Left ventricle myocardium superior (tissue), 1 donor: Measurements from ENCODE around the gene CEP19. TPM values are rescaled to one million over a fixed set of nuclear protein-coding genes. Genes with fewer than 3 reads are reported as not detected.

Source experiments
- ATAC-seq: fragments of 200-7000 bp; cut with Tn5 transposase; one replicate; pipeline ENCODE4 v1.9.1; 2020; ENCODE audit warnings: mild to moderate bottlenecking, moderate library complexity
- DNase-seq: peaks from one replicate; pipeline ENCODE4 v3.0.0-alpha.2; 2020
- intact Hi-C: fragments of 100-400 bp; cut with micrococcal nuclease; formaldehyde crosslinking; loops from one replicate; pipeline ENCODE4 v1.11.0; 2022
- total RNA-seq: library from RNA; stranded (reverse); fragmentation: NEBNext Ultra II Directional; extraction: Animal tissue kit (Norgen Biotek cat#: 25700); gene quantifications from one replicate; pipeline ENCODE4 v1.2.1, GENCODE V29; 2021
- donor health status: DM: no; HTN: yes; CAD: no; lungs with severe emphysema.

CEP19 gene
- total RNA-seq, 1 donor from 2014 or later, result 1.0 TPM

DNA sequence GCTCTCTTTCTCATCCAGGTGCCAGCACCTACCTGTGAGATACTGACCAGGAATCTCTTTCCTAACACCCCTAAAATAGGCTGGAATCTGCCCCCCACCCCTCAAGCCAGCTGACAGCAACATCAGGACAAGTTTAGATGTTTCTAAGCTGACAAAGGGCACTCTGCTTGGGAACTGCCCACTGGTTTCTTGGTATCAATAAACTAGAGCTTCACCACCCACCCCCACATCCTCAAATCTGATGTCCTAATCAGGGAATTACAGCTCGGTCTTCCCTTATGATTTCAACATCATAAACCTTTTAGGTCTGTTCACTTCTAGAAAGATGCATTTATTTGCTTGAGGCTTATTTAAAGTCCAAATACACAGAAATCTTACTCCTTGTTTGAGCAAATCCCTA, 34.7 kb downstream of the CEP19 start:
- intact Hi-C loops, result no loop called here
- DNase-seq, result no peak
- no peak for ATAC-seq

DNA sequence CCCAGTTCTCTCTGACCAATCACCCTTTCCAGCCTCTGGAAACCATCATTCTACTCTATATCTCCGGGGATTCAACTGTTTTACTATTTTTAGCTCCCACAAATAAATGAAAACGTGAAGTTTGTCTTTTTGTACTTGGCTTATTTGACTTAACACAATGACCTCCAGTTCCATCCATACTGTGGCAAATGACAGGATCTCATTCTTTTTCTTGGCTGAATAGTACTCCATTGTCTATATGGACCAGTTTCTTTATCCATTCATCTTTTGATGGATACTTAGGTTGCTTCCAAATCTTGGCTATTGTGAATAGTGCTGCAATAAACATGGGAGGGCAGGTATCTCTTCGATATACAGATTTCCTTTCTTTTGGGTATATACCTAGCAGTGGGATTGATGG, 38.4 kb downstream of the CEP19 start:
- intact Hi-C loops, result no loop called here
- ATAC-seq (no peak), DNase-seq (no peak)

DNA sequence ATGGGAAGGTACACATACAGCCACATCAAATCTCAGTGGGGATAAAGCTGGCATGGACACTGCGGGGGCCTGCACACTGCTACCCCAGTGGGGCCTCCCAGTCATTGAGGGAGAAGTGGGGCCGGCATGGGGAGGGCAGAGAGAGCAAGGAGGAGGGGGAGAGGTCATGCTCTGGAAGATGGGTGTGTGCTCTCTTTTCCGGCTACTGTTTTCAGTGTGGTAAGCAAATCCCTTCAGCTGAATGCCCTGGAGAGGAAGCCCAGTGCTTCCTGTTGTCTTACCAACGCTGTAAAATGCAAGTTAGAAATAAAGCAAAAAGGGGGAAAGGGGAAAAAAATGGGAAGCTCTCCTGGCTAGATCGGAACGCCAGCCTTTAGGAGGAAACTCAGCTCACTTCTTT, 41.7 kb downstream of the CEP19 start:
- peak; percentile 80 for ATAC-seq
- DNase-seq, result no peak
- intact Hi-C loops, result no loop called here

GRCh38 chr3:196667056-196667825, 44.8 kb downstream of the CEP19 start:
- DNase-seq (no peak), ATAC-seq (no peak)
- intact Hi-C loops, result no loop called here

GRCh38 chr3:196666001-196666867, 45.8 kb downstream of the CEP19 start:
- ATAC-seq (no peak), DNase-seq (no peak)
- intact Hi-C loops, result no loop called here

DNA sequence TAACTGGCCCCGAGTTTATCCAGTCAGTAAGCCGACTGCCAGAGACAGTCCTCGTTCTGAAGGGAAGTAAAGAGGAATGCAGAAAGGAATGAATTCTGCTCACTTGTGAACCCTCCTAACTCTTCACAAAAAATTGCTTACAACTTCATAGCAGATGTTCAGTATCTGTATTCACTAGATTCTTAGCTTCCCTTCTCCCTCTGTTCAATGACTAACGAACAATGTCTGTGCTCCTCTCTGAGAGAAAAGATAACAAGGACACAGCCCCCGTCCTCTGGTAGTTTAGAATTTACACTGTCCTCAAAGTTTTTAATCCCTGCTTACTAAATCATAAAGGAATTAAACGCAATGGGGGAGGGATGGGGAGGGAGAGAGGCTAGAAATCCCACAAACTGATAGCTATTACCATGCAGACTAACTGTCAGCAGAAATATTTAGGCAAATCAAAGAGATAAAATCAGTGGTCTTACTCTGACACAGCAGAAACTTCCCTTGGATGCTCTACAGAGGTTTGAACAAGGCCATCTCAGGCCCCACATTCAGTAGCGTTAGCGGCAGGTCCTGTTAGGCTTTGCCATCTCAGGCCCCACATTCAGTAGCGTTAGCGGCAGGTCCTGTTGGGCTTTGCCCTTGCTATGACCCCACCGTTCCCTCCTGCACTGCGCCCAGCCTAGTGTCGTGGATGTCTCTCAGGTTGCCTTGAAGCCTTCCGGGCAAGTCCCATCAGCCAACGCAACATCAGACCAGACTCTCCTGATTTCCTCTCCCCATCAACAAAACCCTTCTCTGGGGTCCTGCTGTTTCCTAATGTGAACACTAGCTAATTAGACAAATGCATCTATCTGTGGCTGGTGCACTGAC, 49.1 kb downstream of the CEP19 start:
- intact Hi-C loops, result no loop called here
- no peak for DNase-seq

GRCh38 chr3:196662033-196662432, 50.0 kb downstream of the CEP19 start:
- intact Hi-C loops, result no loop called here
- DNase-seq, result no peak
- ATAC-seq, result no peak

More for the DNA sequence above, 49.1 kb downstream of the CEP19 start:
- no peak for ATAC-seq

- intact Hi-C loops, result no loop called here
- ATAC-seq (no peak), DNase-seq (no peak)
Observed at GRCh38 chr3:196661400-196661799, 50.6 kb downstream of the CEP19 start.

GRCh38 chr3:196660381-196661166, 51.5 kb downstream of the CEP19 start:
- ATAC-seq (no peak), DNase-seq (no peak)
- intact Hi-C loops, result no loop called here

DNA sequence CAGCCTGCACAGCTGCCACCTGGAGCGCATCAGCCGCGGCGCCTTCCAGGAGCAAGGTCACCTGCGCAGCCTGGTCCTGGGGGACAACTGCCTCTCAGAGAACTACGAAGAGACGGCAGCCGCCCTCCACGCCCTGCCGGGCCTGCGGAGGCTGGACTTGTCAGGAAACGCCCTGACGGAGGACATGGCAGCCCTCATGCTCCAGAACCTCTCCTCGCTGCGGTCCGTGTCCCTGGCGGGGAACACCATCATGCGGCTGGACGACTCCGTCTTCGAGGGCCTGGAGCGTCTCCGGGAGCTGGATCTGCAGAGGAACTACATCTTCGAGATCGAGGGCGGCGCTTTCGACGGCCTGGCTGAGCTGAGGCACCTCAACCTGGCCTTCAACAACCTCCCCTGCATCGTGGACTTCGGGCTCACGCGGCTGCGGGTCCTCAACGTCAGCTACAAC, 52.1 kb downstream of the CEP19 start:
- ATAC-seq (no peak), DNase-seq (no peak)
- intact Hi-C loops, result no loop called here

Other genes starting within 250 kb of the CEP19 start
- gene RNF168, start 208.5 kb downstream of the CEP19 start, total RNA-seq, result 23.2 TPM
- 110 TPM for gene SMCO1, start 196.9 kb downstream of the CEP19 start, total RNA-seq
- gene WDR53, start 143.7 kb downstream of the CEP19 start, total RNA-seq, result 7.6 TPM
- 9.1 TPM for gene FBXO45, start 143.6 kb downstream of the CEP19 start, total RNA-seq
- 2.3 TPM for gene NRROS, start 72.6 kb downstream of the CEP19 start, total RNA-seq
- 14.1 TPM for gene PIGX, start 127 bp upstream of the CEP19 start, total RNA-seq
- 43.5 TPM for gene PAK2, start 27.6 kb upstream of the CEP19 start, total RNA-seq
- 19.6 TPM for gene SENP5, start 155.7 kb upstream of the CEP19 start, total RNA-seq
- 31.0 TPM for gene NCBP2, start 230.3 kb upstream of the CEP19 start, total RNA-seq